NCI-H1092 (cell line): Measurements from ENCODE around the gene STRN3.
"Not testable (repeated sequence)": the region's sequence is repeated elsewhere in the genome, so short reads cannot be mapped to it uniquely, and the experiment has no call there.

ENCODE experiments used
- DNase-seq: peaks from one replicate; lab custom pipeline; 2025; lab: John Stamatoyannopoulos, UW

STRN3 gene

GRCh38 chr14:31026077-31026449 lies at the start of gene STRN3:
STRN3 (minus strand) TSS chr14:31026379; CDS start chr14:31026185, 194 bp downstream.
- DNase-seq = no peak

DNA sequence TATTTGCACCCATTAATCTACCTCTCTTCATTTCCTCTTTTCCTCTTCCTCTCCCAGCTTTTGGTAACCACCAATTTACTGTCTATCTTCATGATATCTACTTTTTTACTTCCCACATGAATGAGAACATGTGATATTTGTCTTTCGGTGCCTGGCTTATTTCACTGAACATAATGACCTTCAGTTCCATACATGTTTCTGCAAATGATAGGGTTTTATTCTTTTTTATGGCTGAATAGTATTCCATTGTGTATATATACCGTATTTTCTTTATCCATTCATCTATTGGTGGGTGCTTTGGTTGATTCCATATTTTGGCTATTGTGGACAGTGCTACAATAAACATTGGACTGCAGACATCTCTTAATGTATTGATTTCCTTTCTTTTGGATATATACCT lies 49.0 kb upstream of the STRN3 start:
- no peak for DNase-seq

DNA sequence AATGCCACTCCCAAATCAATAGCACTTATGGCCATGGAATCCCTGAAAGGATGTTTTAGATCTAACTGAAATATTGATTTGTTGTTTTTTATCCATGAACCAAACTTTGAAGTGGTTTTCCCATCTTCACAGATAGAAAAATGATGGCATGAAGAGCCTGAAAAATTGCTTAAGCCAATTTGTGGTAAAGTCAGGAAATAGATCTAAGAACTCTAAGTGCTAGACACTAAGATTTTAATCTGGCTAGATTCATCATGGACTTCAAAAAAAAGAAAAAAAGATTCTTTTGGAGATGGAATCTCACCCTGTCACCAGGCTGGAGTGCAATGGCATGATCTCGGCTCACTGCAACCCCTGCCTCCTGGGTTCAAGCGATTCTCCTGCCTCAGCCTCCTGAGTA lies 45.0 kb upstream of the STRN3 start:
- DNase-seq = no peak

DNA sequence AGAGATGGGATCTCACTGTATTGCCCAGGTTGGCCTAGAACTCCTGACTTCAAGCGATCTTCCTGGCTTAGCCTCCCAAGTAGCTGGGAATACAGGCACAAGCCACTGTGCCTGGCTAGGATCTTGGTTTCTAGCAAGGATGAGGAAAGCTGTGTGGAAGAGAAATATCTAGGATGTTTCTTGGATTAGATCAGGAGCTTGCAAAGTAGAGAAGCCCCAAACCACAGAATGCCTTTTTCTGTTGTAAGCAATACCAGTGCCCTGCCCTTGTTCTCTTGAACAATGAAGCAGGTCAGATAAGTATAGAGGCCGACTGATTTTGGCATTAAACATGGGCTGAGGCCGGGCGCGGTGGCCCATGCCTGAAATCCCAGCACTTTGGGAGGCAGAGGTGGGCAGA lies 44.3 kb upstream of the STRN3 start:
- no peak for DNase-seq

GRCh38 chr14:31069343-31069742 lies 43.2 kb upstream of the STRN3 start:
- no peak for DNase-seq

GRCh38 chr14:31068235-31068634 lies 42.1 kb upstream of the STRN3 start:
- DNase-seq = no peak

GRCh38 chr14:31062908-31063307 lies 36.7 kb upstream of the STRN3 start:
- DNase-seq = not testable (repeated sequence)

DNA sequence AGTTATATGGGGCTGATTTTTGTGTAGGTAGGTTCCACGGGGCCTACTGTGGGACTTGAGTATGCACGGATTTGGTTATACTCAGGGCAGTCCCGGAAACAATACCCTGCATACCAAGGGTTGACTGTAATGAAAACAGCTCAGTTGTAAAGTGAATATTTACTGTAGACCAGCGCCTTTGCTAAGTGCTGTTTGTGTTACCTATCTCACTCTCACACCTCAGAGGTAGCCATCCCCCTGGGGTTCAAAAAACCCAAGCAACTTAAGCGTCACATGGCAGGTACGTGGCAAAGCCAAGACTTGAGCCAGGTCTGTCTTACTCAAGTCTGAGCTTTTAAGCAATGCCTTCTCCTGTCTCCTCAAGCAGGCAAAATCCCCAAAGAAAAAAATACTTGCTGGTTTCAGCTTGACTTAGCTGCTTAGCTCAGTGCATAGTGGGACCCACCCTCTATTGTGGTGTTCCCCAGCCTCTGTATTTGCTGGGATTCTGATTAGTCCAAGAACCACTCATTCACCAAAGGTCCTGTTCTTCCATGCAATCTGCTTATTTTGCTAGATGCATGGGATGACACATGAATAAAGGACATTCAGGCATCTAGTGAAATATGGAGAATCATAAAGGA lies 34.2 kb upstream of the STRN3 start:
- no peak for DNase-seq

GRCh38 chr14:31059152-31059924 lies 33.2 kb upstream of the STRN3 start:
- DNase-seq = no peak

DNA sequence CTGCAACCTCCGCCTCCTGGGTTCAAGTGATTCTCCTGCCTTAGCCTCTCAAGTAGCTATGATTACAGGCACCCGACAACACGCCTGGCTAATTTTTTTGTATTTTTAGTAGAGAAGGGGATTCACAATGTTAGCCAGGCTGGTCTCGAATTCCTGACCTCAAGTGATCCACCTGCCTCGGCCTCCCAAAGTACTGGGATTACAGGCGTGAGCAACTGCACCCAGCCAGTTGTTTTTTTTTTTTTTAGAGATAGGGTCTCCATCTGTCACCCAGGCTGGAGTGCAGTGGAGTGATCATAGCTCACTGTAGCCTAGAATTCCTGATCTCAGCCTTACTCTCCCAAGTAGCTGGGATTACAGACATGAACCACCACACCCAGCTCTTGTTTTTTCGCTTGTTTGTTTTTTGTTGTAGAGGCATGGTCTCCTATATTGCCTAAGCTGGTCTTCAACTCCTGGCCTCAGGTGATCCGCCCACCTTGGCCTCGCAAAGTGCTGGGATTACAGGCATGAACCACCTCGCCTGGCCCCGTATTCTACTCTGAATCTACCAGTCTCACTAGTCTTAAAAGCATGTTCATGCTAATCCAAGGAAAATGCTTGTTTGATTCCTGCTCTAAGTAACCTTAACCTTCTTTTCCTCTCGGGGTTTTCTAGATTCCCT lies 31.7 kb upstream of the STRN3 start:
- DNase-seq = no peak

DNA sequence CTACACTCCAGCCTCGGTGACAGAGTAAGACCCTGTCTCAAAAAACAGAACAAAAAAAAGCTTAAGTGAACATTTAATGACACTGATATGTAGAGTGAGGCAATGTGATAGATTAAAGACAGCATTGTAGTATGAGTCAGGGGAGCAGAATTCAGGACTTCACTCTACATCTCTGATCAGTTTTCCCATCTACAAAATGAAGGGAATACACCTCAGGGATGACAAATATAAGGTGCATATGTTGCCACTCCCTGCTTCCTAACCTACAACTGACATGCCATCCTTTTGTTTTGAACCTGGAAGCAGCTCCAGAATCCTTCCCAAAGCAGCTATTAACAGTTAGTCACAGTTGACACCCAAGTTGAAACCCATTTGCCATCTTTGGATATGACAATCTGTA lies 30.9 kb upstream of the STRN3 start:
- no peak for DNase-seq

- DNase-seq = not testable (repeated sequence)
Observed at GRCh38 chr14:31052905-31053586, 26.9 kb upstream of the STRN3 start.

DNA sequence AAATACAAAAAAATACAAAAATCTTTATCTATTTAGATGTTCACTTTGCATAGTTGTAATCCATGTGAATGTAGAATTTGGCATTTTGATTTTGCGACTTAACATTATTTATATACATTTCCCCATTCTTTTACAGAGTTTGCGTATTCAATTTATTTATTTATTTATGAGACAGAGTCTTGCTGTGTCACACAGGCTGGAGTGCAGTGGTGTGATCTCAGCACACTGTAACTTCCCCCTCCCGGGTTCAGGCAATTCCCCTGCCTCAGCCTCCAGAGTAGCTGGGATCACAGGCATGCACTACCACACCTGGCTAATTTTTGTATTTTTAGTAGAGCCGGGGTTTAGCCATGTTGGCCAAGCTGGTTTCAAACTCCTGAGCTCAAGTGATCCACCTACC lies 25.3 kb upstream of the STRN3 start:
- DNase-seq = no peak

GRCh38 chr14:31051023-31051422 lies 24.8 kb upstream of the STRN3 start:
- no peak for DNase-seq

- no peak for DNase-seq
Observed at GRCh38 chr14:31047503-31047902, 21.3 kb upstream of the STRN3 start.

DNA sequence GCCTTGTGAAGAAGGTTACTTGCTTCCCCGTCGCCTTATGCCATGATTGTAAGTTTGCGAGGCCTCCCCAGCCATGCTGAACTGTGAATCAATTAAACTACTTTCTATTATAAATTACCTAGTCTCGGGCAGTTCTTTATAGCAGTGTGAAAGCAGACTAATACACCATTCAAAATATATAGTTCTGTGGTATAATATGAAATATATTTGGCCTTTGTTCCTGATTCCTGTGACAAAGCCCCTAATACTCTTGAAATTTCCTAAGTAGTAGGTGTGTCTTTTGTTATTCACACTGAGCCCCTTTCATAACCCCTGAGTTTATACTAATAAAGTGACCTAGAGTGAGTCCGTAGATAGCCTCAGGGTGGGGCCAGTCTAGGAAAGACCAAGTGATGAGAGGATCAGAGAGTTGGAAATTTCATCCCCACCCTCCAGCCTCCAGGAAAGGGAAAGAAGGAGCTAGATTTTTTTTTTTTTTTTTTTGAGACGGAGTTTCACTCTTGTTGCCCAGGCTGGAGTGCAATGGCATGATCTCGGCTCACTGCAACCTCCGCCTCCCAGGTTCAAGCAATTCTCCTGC lies 19.4 kb upstream of the STRN3 start:
- no peak for DNase-seq

DNA sequence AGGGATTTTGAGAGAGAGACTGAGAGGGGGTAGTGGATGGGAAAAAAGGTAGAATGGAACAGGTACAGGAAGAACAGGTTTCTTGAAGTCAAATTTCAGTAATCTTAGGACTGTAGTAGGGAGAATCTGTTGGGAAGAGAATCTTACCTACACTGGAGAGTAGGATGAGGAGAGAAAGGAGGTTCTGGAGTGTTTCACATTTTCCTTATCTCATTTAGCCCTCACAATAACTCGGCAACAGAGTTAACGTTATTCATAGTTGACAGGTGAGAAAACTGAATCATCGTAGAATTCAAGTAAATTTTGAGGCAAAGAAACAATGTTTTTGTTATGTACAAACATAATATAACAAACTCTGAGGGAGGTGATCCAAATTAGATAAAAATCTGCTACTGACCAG lies 17.2 kb upstream of the STRN3 start:
- DNase-seq = no peak

DNA sequence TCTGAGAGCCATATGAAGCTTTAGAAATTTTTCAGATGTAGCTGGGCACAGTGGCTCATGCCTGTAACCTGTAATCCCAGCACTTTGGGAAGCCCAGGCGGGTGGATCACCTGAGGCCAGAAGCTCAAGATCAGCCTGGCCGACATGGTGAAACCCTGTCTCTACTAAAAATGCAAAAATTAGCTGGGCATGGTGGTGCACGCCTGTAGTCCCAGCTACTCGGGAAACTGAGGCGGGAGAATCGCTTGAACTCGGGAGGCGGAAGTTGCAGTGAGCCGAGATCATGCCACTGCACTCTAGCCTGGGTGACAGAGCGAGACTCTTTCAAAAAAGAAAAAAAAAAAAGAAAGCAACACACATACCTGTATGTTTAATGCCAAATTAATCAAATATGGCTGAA lies 16.7 kb upstream of the STRN3 start:
- not testable (repeated sequence) for DNase-seq

DNA sequence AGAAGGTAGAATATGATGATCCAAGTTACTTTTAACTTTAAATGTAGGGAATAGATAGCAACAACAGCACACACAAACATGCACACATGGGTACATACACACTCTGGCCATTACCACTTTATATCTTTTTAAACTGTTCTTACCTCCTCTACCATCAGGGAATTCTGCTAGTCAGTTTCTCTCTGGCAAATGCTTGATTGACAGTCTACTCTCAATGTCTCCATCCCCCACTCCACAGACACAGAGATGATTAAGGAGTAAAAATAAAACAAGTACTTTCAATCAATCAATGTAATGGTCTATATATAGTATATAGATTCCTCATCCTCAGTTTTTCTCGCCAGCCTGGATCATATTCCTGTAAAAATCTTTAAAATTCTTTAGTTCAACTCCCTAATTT lies 16.1 kb upstream of the STRN3 start:
- no peak for DNase-seq

DNA sequence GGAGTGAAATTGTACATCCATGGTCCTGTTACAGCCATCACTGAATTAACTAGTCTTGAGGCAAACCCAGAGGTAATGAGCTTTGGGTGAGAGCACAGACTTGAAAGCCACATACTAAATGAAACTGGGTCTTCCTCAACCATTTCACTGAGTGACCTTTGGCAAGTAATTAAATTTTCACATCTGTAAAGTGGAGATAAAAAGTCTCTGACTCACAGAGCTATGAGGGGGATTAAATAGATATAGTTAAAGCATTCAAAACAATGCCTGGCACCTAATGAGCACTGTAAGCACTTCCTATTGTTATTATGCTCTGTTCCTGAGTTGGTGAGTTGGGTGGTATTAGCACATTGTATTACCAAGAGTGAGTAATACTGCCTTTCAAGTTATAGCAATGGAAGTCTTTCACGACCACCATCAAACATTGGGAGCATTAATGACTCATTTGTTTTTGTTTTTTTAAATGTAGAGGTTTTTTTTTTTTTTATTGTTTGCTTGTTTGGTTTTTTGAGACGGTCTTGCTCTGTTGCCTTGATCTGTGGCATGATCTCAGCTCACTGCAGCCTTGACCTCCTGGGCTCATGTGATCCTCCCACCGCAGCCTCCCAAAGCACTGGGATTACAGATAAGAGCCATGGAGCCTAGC lies 12.5 kb upstream of the STRN3 start:
- DNase-seq = no peak

DNA sequence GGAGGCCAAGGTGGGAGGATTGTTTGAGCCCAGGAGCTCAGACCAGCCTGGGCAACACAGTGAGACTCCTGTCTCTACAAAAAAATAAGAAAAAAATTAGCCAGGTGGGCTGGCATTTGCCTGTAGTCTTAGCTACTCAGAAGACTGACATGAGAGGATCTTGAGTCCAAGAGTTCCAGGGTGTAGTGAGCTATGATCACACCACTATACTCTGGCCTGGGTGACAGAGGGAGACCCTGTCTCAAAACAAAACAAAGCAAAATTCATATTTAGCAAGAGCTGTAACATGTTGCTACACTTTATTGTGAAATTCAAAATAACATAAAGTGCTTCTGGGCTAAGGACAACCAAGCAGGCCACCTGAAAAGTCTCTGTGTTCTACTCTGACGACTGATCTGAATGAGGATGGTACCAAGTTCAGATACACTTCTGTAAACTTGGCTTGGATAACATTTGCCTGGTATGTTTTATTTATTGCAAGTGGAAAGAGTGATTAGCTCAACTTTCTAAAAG lies 11.6 kb upstream of the STRN3 start:
- no peak for DNase-seq

- DNase-seq = no peak
Observed at GRCh38 chr14:31036552-31036951, 10.4 kb upstream of the STRN3 start.
